Measurements from ENCODE around the gene MUSTN1. TPM values are rescaled to one million over a fixed set of nuclear protein-coding genes. Genes with fewer than 3 reads are reported as not detected.

Gene MUSTN1
- total and polyA plus RNA-seq, 2 donors (not counting 3 experiments of a cell fraction or from before 2014, with no cell fraction given): 1.1 to 2.2 TPM

DNA sequence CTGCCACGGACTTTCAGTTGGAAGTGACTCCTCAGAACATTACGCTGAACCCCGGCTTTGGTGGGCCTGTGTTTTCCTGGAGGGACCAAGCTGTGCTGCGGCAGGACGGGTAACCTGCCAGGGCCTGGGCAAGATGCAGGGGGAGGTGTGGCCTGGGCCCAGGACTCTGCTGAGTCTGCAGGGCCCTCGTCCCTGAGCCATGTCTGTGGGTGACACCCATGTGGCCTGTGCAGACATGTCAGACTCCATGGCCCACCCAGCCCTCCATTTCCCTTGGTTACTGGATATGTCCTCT lies 45.1 kb downstream of the MUSTN1 start:
- Histone ChIP-seq H3K36me3 (ENCODE audit: control insufficient read depth in 2 of 2, extremely low read depth in 1 of 2, insufficient read depth in 2 of 2, low read length in 2 of 2) (no peaks in the 10 kb centered on the region), H4K20me1 (replicated peaks; ENCODE audit: control insufficient read depth, extremely low read depth, insufficient read depth, low read length) (no peaks in the 10 kb centered on the region), H3K4me2 (ENCODE audit: insufficient read depth, low read length) (no peak overlapping the region), H3K27ac (ENCODE audit: insufficient read depth, low read depth, low read length) (no peak overlapping the region), H3K9me3 (replicated peaks; ENCODE audit: control insufficient read depth, insufficient read depth, low read length) (no peaks in the 10 kb centered on the region), H3K27me3 (ENCODE audit: control insufficient read depth in 2 of 2, insufficient read depth in 2 of 2, low read length in 2 of 2) (no peaks in the 10 kb centered on the region), H3K4me3 (replicated peaks in 1 of 3; ENCODE audit: insufficient read depth in 1 of 3, low read depth in 1 of 3, low read length in 3 of 3) (no peak overlapping the region), H2AFZ (ENCODE audit: low read depth, low read length) (no peak overlapping the region), H3K79me2 (ENCODE audit: control insufficient read depth, insufficient read depth, low read length) (no peaks in the 10 kb centered on the region), H3K9me1 (replicated peaks; ENCODE audit: control insufficient read depth, extremely low read depth, insufficient read depth, low read length) (no peaks in the 10 kb centered on the region), H3K9ac (replicated peaks; ENCODE audit: extremely low read depth, insufficient read depth, low read length) (no peak overlapping the region), H3K4me1 (ENCODE audit: control insufficient read depth, extremely low read depth, insufficient read depth, low read length) (no peaks in the 10 kb centered on the region)
- DNase-seq (ENCODE audit: low read depth, low spot score) (no peak), FAIRE-seq (no peak)
- intact Hi-C loops (cut with micrococcal nuclease): no loop called here
- TF ChIP-seq JUN (IDR thresholded peaks at IDR 0.05; ENCODE audit: borderline replicate concordance, insufficient read depth, insufficient read length, low read depth) (no peak), GATA2 (IDR thresholded peaks at IDR 0.05; ENCODE audit: insufficient read depth, insufficient read length, low read depth, low read length) (no peak), POLR2AphosphoS5 (IDR thresholded peaks at IDR 0.05; ENCODE audit: insufficient read depth, low read depth, low read length) (no peak), EZH2 (IDR thresholded peaks at IDR 0.05; ENCODE audit: borderline replicate concordance, low read depth, low read length, severe bottlenecking) (no peak), MAX (IDR thresholded peaks at IDR 0.05; ENCODE audit: insufficient read depth, insufficient read length) (no peak), POLR2A (IDR thresholded peaks at IDR 0.05; ENCODE audit: low read depth, low read length) (no peak), FOS (IDR thresholded peaks at IDR 0.05; ENCODE audit: borderline replicate concordance, insufficient read depth, low read length) (no peak), MYC (IDR thresholded peaks at IDR 0.05; ENCODE audit: low read depth, low read length) (no peak)
- TF ChIP-seq, protein P1, sequence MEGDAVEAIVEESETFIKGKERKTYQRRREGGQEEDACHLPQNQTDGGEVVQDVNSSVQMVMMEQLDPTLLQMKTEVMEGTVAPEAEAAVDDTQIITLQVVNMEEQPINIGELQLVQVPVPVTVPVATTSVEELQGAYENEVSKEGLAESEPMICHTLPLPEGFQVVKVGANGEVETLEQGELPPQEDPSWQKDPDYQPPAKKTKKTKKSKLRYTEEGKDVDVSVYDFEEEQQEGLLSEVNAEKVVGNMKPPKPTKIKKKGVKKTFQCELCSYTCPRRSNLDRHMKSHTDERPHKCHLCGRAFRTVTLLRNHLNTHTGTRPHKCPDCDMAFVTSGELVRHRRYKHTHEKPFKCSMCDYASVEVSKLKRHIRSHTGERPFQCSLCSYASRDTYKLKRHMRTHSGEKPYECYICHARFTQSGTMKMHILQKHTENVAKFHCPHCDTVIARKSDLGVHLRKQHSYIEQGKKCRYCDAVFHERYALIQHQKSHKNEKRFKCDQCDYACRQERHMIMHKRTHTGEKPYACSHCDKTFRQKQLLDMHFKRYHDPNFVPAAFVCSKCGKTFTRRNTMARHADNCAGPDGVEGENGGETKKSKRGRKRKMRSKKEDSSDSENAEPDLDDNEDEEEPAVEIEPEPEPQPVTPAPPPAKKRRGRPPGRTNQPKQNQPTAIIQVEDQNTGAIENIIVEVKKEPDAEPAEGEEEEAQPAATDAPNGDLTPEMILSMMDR (IDR thresholded peaks at IDR 0.05; ENCODE audit: extremely low read depth in 1 of 2, insufficient read depth in 1 of 2, low read depth in 1 of 2, low read length in 2 of 2): no peak
- no TSS peak for BruUV-seq (replicated peaks)
- ChIA-PET POLR2A (no interaction called here), CTCF (interaction anchor here (1.4 to 1.5 kb wide), 2 partner anchors 9 to 31 kb away, joined by 3 read pairs; no protein-coding TSS in a partner anchor)
- dilution Hi-C loops (cut with MboI; ENCODE audit: extremely low pct_ligation_motif_present, low sequenced_read_pairs): no loop called here
